GM12891 (cell line): ENCODE data around the gene EPX.

ENCODE experiments used
- DNase-seq: peaks from one replicate; pipeline ENCODE4 v3.0.0; 2011; ENCODE audit warnings: low spot score; ENCODE audit not compliant: insufficient read length
- FAIRE-seq: peaks from 2 replicates; lab custom pipeline; 2011; peaks lifted over from hg19 to GRCh38; lab: Jason Lieb, UNC
- PAX5 ChIP-seq: IDR thresholded peaks from 2 replicates; pipeline ENCODE4 v1.6.1; 2011; ENCODE audit warnings: low read length, moderate library complexity, mild to moderate bottlenecking; ENCODE audit not compliant: insufficient read depth, severe bottlenecking
- POLR2A ChIP-seq: IDR thresholded peaks from 2 replicates; pipeline ENCODE4 v1.6.1; 2011; ENCODE audit warnings: low read depth, low read length, control low read depth
- POLR2AphosphoS5 ChIP-seq: IDR thresholded peaks from 2 replicates; pipeline ENCODE4 v1.6.1; 2011; ENCODE audit warnings: low read depth, low read length, control low read depth
- POU2F2 ChIP-seq: IDR thresholded peaks from 2 replicates; pipeline ENCODE4 v1.6.1; 2011; ENCODE audit warnings: low read depth, mild to moderate bottlenecking, control low read depth, low read length, moderate library complexity
- SPI1 ChIP-seq: IDR thresholded peaks from 2 replicates; pipeline ENCODE4 v1.6.1; 2011; ENCODE audit warnings: low read depth, low read length, control low read depth
- TAF1 ChIP-seq: IDR thresholded peaks from 2 replicates; pipeline ENCODE4 v1.6.1; 2011; ENCODE audit warnings: low read depth, low read length, control low read depth

Gene EPX

GRCh38 chr17:58184986-58185761 is 7.4 kb upstream of the EPX start:
- TF ChIP-seq POU2F2 = no peak
- TF ChIP-seq POLR2A = no peak
- TF ChIP-seq SPI1 = no peak
- no peak for TF ChIP-seq TAF1
- TF ChIP-seq PAX5 = no peak
- no peak for TF ChIP-seq POLR2AphosphoS5
- FAIRE-seq = no peak
- no peak for DNase-seq

- DNase-seq = no peak
- FAIRE-seq = no peak
- TF ChIP-seq TAF1 (no peak), POLR2A (no peak), POLR2AphosphoS5 (no peak), PAX5 (no peak), SPI1 (no peak), POU2F2 (no peak)
Observed at GRCh38 chr17:58186591-58186990, 5.9 kb upstream of the EPX start.

GRCh38 chr17:58187063-58187462 is 5.5 kb upstream of the EPX start:
- no peak for DNase-seq
- no peak for TF ChIP-seq POLR2A
- TF ChIP-seq TAF1 = no peak
- TF ChIP-seq POLR2AphosphoS5 = no peak
- TF ChIP-seq SPI1 = no peak
- TF ChIP-seq PAX5 = no peak
- no peak for TF ChIP-seq POU2F2
- no peak for FAIRE-seq

- TF ChIP-seq TAF1 (no peak), POLR2A (no peak), PAX5 (no peak), POU2F2 (no peak)
- no peak for DNase-seq
- FAIRE-seq = no peak
Observed at GRCh38 chr17:58187675-58188074, 4.9 kb upstream of the EPX start.

DNA sequence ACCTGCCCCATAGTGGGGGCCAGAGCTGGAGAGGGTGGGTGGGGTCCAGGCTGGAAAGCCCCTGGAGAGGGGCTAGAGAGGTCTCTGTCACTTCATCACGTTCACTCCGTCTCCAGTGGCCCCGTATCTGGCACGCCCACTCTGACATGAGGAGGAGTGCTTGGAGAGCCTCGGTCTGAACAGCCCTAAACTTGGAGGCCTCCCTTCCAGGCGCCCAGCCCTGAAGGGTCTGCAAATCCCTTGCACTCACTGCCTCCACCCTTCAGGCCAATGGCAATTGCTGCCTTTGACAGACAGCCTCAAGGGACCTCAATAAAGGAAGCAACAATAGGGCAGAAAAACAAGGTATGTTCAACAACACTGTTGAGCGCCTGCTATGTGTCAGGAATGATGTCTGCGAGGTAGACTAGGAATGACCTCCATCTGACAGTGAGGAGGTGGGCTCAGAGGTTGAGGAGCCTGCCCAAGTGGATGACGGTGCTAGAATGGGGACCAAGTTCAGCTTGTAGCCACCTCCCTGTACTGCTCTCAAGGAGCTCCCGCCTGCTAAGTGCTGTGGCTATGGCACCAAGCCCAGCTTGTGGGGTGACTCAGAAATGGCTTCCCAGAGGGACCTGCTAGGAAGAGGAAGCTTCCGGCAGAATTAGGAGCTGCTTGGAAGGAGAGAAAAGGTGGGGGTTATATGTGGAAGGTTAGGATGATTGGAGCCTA is 2.9 kb upstream of the EPX start:
- TF ChIP-seq TAF1 = no peak
- no peak for TF ChIP-seq POLR2AphosphoS5
- TF ChIP-seq PAX5 = no peak
- no peak for TF ChIP-seq POLR2A
- no peak for TF ChIP-seq POU2F2
- TF ChIP-seq SPI1 = no peak
- no peak for DNase-seq
- FAIRE-seq = no peak

- FAIRE-seq = no peak
- TF ChIP-seq POU2F2 (no peak), TAF1 (no peak), SPI1 (no peak), PAX5 (no peak), POLR2A (no peak), POLR2AphosphoS5 (no peak)
Observed at GRCh38 chr17:58191241-58191896, 1.2 kb upstream of the EPX start.

GRCh38 chr17:58193641-58194255 is 1.2 kb downstream of the EPX start:
- no peak for DNase-seq
- no peak for FAIRE-seq
- TF ChIP-seq POU2F2 = no peak
- no peak for TF ChIP-seq PAX5
- no peak for TF ChIP-seq POLR2A
- TF ChIP-seq TAF1 = no peak
- TF ChIP-seq POLR2AphosphoS5 = no peak

More at GRCh38 chr17:58191241-58191896, 1.2 kb upstream of the EPX start:
- no peak for DNase-seq

GRCh38 chr17:58195518-58196123 is 3.1 kb downstream of the EPX start:
- no peak for FAIRE-seq
- TF ChIP-seq SPI1 (no peak), PAX5 (no peak), POLR2A (no peak), TAF1 (no peak), POLR2AphosphoS5 (no peak), POU2F2 (no peak)
- no peak for DNase-seq

GRCh38 chr17:58196610-58197009 is 4.1 kb downstream of the EPX start:
- DNase-seq (no peak), FAIRE-seq (no peak)
- no peak for TF ChIP-seq POLR2AphosphoS5
- TF ChIP-seq SPI1 = no peak
- no peak for TF ChIP-seq TAF1
- no peak for TF ChIP-seq POU2F2
- TF ChIP-seq PAX5 = no peak
- no peak for TF ChIP-seq POLR2A
